DND-41 (cell line): Measurements from ENCODE around the gene DOCK6.

Source experiments
- ATAC-seq: fragments of 200-7000 bp; cut with Tn5 transposase; 3 replicates; pipeline ENCODE4 v1.9.1; 2021; ENCODE audit warnings: low read depth; ENCODE audit not compliant: insufficient read depth
- DNase-seq: peaks from one replicate; pipeline ENCODE4 v3.0.0-alpha.2; 2020
- H2AFZ ChIP-seq: 2 replicates; pipeline ENCODE4 v1.6.0; 2012; ENCODE audit warnings: low read depth, low read length
- H3K27ac ChIP-seq: 2 replicates; pipeline ENCODE4 v1.5.1; 2012; ENCODE audit warnings: low read length, inconsistent platforms
- H3K27me3 ChIP-seq: fragments of 200-600 bp; sonication (generic); 2 replicates; pipeline ENCODE4 v1.6.0; 2012; ENCODE audit warnings: low read length, mild to moderate bottlenecking, inconsistent platforms; ENCODE audit not compliant: insufficient read depth, poor library complexity
- H3K36me3 ChIP-seq: 2 replicates; pipeline ENCODE4 v1.5.1; 2012; ENCODE audit warnings: low read length, inconsistent platforms; ENCODE audit not compliant: insufficient read depth
- H3K4me1 ChIP-seq: 2 replicates; pipeline ENCODE4 v1.5.1; 2012; ENCODE audit warnings: mild to moderate bottlenecking, low read length; ENCODE audit not compliant: insufficient read depth
- H3K4me2 ChIP-seq: 2 replicates; pipeline ENCODE4 v1.6.0; 2012; ENCODE audit warnings: mild to moderate bottlenecking, moderate library complexity, low read length, inconsistent platforms; ENCODE audit not compliant: insufficient read depth
- H3K4me3 ChIP-seq, 2 experiments: fragments of 200-600 bp in 1 of 2; shearing (Covaris generic) in 1 of 2; 2 replicates each; pipeline ENCODE4 v1.5.1; 2012 to 2016; ENCODE audit warnings: inconsistent platforms in 2 of 2, low read length in 2 of 2, mild to moderate bottlenecking in 2 of 2, low read depth in 1 of 2, moderate library complexity in 1 of 2
- H3K79me2 ChIP-seq: 2 replicates; pipeline ENCODE4 v1.6.0; 2012; ENCODE audit warnings: low read length, inconsistent platforms; ENCODE audit not compliant: insufficient read depth
- H3K9ac ChIP-seq: 2 replicates; pipeline ENCODE4 v1.6.0; 2012; ENCODE audit warnings: low read depth, mild to moderate bottlenecking, inconsistent platforms, low read length, moderate library complexity
- H3K9me3 ChIP-seq: 2 replicates; pipeline ENCODE4 v1.5.1; 2012; ENCODE audit warnings: low read length, moderate library complexity, mild to moderate bottlenecking, inconsistent platforms; ENCODE audit not compliant: insufficient read depth, severe bottlenecking
- H4K20me1 ChIP-seq: 2 replicates; pipeline ENCODE4 v1.6.0; 2012; ENCODE audit warnings: low read length; ENCODE audit not compliant: insufficient read depth
- EZH2 ChIP-seq: IDR thresholded peaks from 3 replicates; pipeline ENCODE4 v1.6.1; 2012; ENCODE audit warnings: borderline replicate concordance, low read depth, mild to moderate bottlenecking, moderate library complexity, low read length, inconsistent platforms; ENCODE audit not compliant: severe bottlenecking
- TF ChIP-seq, protein P1 (sequence below): IDR thresholded peaks from 2 replicates; pipeline ENCODE4 v1.5.1; 2012; ENCODE audit warnings: borderline replicate concordance, low read length, moderate library complexity, mild to moderate bottlenecking; ENCODE audit not compliant: poor library complexity, severe bottlenecking; ENCODE audit errors: extremely low read depth

Gene DOCK6

GRCh38 chr19:11244846-11245589, 17.3 kb downstream of the DOCK6 start:
- no peaks in the 10 kb centered on the region for H3K9me3 ChIP-seq
- no peak overlapping the region for H3K4me3 ChIP-seq
- no peak overlapping the region for H3K9ac ChIP-seq
- no peaks in the 10 kb centered on the region for H3K79me2 ChIP-seq
- ATAC-seq (no peak), DNase-seq (no peak)
- no peak for TF ChIP-seq EZH2
- TF ChIP-seq, protein P1, sequence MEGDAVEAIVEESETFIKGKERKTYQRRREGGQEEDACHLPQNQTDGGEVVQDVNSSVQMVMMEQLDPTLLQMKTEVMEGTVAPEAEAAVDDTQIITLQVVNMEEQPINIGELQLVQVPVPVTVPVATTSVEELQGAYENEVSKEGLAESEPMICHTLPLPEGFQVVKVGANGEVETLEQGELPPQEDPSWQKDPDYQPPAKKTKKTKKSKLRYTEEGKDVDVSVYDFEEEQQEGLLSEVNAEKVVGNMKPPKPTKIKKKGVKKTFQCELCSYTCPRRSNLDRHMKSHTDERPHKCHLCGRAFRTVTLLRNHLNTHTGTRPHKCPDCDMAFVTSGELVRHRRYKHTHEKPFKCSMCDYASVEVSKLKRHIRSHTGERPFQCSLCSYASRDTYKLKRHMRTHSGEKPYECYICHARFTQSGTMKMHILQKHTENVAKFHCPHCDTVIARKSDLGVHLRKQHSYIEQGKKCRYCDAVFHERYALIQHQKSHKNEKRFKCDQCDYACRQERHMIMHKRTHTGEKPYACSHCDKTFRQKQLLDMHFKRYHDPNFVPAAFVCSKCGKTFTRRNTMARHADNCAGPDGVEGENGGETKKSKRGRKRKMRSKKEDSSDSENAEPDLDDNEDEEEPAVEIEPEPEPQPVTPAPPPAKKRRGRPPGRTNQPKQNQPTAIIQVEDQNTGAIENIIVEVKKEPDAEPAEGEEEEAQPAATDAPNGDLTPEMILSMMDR: no peak
- H2AFZ ChIP-seq: no peak overlapping the region
- H4K20me1 ChIP-seq: no peaks in the 10 kb centered on the region
- H3K4me1 ChIP-seq: peaks cover 2% of the 10 kb centered on the region; the same call in 1 of the 2 replicates
- no peaks in the 10 kb centered on the region for H3K27me3 ChIP-seq
- H3K27ac ChIP-seq: no peak overlapping the region
- H3K36me3 ChIP-seq: no peaks in the 10 kb centered on the region
- H3K4me2 ChIP-seq: no peak overlapping the region

DNA sequence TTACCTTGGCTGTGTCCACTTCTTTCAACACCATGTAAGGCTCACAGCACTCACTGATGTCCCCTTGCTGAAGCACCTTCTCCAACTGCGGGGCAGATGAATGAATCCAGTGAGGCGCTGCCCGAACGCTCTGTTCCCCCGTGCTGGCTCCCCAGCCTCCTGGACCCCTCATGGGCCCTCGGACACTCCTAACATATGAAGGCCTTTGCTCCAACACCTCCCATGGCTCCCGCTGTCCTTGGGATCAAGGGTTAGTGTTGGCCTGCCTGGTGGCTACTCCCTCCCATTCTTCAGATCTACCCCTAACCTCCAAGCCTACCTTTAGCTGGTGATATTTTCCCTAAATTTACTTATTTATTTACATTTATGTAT, 18.5 kb downstream of the DOCK6 start:
- H2AFZ ChIP-seq: no peak overlapping the region
- no peaks in the 10 kb centered on the region for H3K9me3 ChIP-seq
- H4K20me1 ChIP-seq: no peaks in the 10 kb centered on the region
- H3K79me2 ChIP-seq: no peaks in the 10 kb centered on the region
- no peaks in the 10 kb centered on the region for H3K36me3 ChIP-seq
- H3K27ac ChIP-seq: no peak overlapping the region
- no peak overlapping the region for H3K4me2 ChIP-seq
- H3K9ac ChIP-seq: no peak overlapping the region
- TF ChIP-seq EZH2: no peak
- TF ChIP-seq, protein P1: no peak
- ATAC-seq: no peak
- H3K27me3 ChIP-seq: no peaks in the 10 kb centered on the region
- DNase-seq: no peak
- peaks cover 2% of the 10 kb centered on the region; the same call in 1 of the 2 replicates for H3K4me1 ChIP-seq
- H3K4me3 ChIP-seq: no peak overlapping the region

DNA sequence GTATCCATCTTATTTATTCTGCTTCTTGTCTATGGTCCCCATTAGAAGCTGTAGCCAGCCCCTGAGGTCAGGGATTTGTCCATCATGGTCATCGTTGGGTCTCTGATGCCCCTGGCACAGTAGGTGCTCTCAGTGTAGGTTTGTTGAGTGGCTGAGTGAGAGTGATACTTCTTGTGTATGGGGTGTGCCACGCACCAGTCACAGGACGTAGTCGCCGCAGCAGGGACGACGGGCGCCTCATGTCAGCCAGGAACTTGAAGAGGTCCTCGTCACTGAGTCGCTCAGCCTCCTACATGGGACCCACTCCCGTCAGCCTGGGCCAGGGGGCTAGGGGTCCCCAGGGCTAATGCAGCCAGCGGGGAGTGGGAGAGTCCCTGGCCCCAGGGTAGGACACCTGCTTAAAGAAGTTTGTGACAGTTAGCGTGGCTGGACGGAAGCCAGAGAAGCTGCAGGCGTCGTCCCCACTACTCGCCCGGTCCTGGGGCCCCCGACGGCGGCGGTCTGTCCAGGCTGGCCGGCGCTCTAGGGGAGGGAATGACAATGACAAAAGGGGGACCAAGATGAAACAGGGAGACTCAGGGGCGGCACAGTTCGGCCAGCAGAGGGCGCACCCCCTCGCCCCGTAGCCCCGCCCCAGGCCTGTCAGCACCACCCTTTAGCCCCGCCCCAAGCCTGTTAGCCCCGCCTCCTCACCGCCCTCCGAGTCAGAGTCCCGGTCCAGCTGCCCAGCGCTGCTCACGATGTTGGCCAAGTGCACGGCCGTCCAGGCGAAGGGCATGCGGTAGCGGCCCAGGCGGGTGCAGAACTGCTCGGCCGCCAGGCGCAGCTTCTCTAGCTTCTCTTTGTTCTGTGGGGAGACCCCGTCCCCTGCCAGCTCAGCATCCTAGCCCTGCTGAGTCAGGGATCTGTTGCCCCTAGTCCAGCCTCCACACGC, 19.2 kb downstream of the DOCK6 start:
- no peak for TF ChIP-seq EZH2
- TF ChIP-seq, protein P1: peak; percentile 59
- no peak overlapping the region for H2AFZ ChIP-seq
- peak; percentile 94 for ATAC-seq

More for the DNA sequence above, 19.2 kb downstream of the DOCK6 start:
- Histone ChIP-seq H3K9me3 (no peaks in the 10 kb centered on the region), H3K79me2 (no peaks in the 10 kb centered on the region), H3K27me3 (no peaks in the 10 kb centered on the region), H3K4me2 (no peak overlapping the region), H3K36me3 (no peaks in the 10 kb centered on the region), H3K4me1 (peaks cover 2% of the 10 kb centered on the region; the same call in 1 of the 2 replicates), H3K9ac (no peak overlapping the region), H3K27ac (no peak overlapping the region), H4K20me1 (no peaks in the 10 kb centered on the region), H3K4me3 (no peak overlapping the region)
- DNase-seq: peak; percentile 77
